Large intestine (tissue), 3 donors: ENCODE results near the gene FUT3. TPM values are rescaled to one million over a fixed set of nuclear protein-coding genes. Genes with fewer than 3 reads are reported as not detected.
"Not testable (repeated sequence)": the region's sequence is repeated elsewhere in the genome, so short reads cannot be mapped to it uniquely, and the experiment has no call there.

Experiments
- DNase-seq, 2 donors: peaks; one replicate each; pipeline versions ENCODE4 v3.0.0 to v3.0.0-alpha.2; 2013
- H3K27ac ChIP-seq: one replicate; pipeline ENCODE4 v1.5.1; 2013; ENCODE audit warnings: low read length
- H3K27me3 ChIP-seq: 2 replicates; pipeline ENCODE4 v1.6.1; 2013; ENCODE audit warnings: low read length; ENCODE audit not compliant: control insufficient read depth, insufficient read depth
- H3K36me3 ChIP-seq: 2 replicates; pipeline ENCODE4 v1.6.1; 2013; ENCODE audit warnings: low read length; ENCODE audit not compliant: control insufficient read depth, insufficient read depth
- H3K4me1 ChIP-seq: one replicate; pipeline ENCODE4 v1.6.1; 2013; ENCODE audit warnings: low read length; ENCODE audit not compliant: control insufficient read depth, insufficient read depth
- H3K4me3 ChIP-seq: one replicate; pipeline ENCODE4 v1.5.1; 2013; ENCODE audit warnings: low read length
- H3K9me3 ChIP-seq: one replicate; pipeline ENCODE4 v1.6.1; 2013; ENCODE audit warnings: mild to moderate bottlenecking, low read depth, low read length, moderate library complexity; ENCODE audit not compliant: control insufficient read depth
- WGBS: methylation state at CpG from one replicate; pipeline ENCODE4 v1.1.5; 2013; ENCODE audit warnings: low lambda C conversion rate; ENCODE audit not compliant: insufficient coverage; 5-methylcytosine and 5-hydroxymethylcytosine counted together
- polyA plus RNA-seq: library from polyadenylated mRNA; unstranded; fragments of 120-200 nt; gene quantifications from one replicate; pipeline ENCODE4 v1.2.1, GENCODE V29; 2013

Gene FUT3
- polyA plus RNA-seq, 1 donor = 1.0 TPM

GRCh38 chr19:5844456-5845433 is 6.5 kb downstream of the FUT3 start:
- no CpG with 5 or more reads among the region's 24 CpGs for WGBS
- no peaks in the 10 kb centered on the region for H3K36me3 ChIP-seq
- peaks cover 3% of the 10 kb centered on the region for H3K4me1 ChIP-seq
- H3K9me3 ChIP-seq = no peaks in the 10 kb centered on the region
- H3K4me3 ChIP-seq = no peak overlapping the region
- no peak for DNase-seq
- no peak overlapping the region for H3K27ac ChIP-seq
- no peaks in the 10 kb centered on the region for H3K27me3 ChIP-seq

- DNase-seq = no peak
- Histone ChIP-seq H3K27me3 (no peaks in the 10 kb centered on the region), H3K27ac (no peak overlapping the region), H3K9me3 (no peaks in the 10 kb centered on the region), H3K4me1 (peaks cover 10% of the 10 kb centered on the region), H3K36me3 (no peaks in the 10 kb centered on the region), H3K4me3 (no peak overlapping the region)
- no CpG with 5 or more reads among the region's 21 CpGs for WGBS
Measured at GRCh38 chr19:5843295-5843927, 7.8 kb downstream of the FUT3 start.

- no CpG with 5 or more reads among the region's 6 CpGs for WGBS
- H3K27ac ChIP-seq, DNase-seq: not testable (repeated sequence)
Measured at GRCh38 chr19:5841735-5842111, 9.5 kb downstream of the FUT3 start.

GRCh38 chr19:5839065-5840017 is 11.9 kb downstream of the FUT3 start, which contains the start of gene FUT6:
Gene FUT6, minus strand, starts transcription at chr19:5839702. Its CDS starts 7,135 bp downstream, at chr19:5832567.
- Histone ChIP-seq H3K36me3 (no peaks in the 10 kb centered on the region), H3K4me3 (no peak within 1 kb of the TSS), H3K27me3 (no peaks in the 10 kb centered on the region), H3K4me1 (peaks cover 15% of the 10 kb centered on the region), H3K27ac (no peak within 1 kb of the TSS), H3K9me3 (no peaks in the 10 kb centered on the region)
- WGBS = no CpG with 5 or more reads among the region's 9 CpGs
- DNase-seq = peak in 1 of 2 donors; percentile 60

More at GRCh38 chr19:5841735-5842111, 9.5 kb downstream of the FUT3 start:
- peaks cover 15% of the 10 kb centered on the region for H3K4me1 ChIP-seq
- H3K4me3 ChIP-seq, H3K27me3 ChIP-seq, H3K9me3 ChIP-seq, H3K36me3 ChIP-seq: not testable (repeated sequence)

GRCh38 chr19:5838353-5839064 is 12.7 kb downstream of the FUT3 start:
- no peaks in the 10 kb centered on the region for H3K36me3 ChIP-seq
- no peaks in the 10 kb centered on the region for H3K9me3 ChIP-seq
- no peaks in the 10 kb centered on the region for H3K27me3 ChIP-seq
- H3K4me3 ChIP-seq = no peak overlapping the region
- no peak for DNase-seq
- no peak overlapping the region for H3K27ac ChIP-seq
- peaks cover 15% of the 10 kb centered on the region for H3K4me1 ChIP-seq
- WGBS = no CpG with 5 or more reads among the region's 20 CpGs

- no peak overlapping the region for H3K27ac ChIP-seq
- H3K4me1 ChIP-seq = peaks cover 15% of the 10 kb centered on the region
- H3K27me3 ChIP-seq = no peaks in the 10 kb centered on the region
- no peaks in the 10 kb centered on the region for H3K9me3 ChIP-seq
- no peak overlapping the region for H3K4me3 ChIP-seq
- no peak for DNase-seq
- H3K36me3 ChIP-seq = no peaks in the 10 kb centered on the region
- no CpG with 5 or more reads among the region's 15 CpGs for WGBS
Measured at GRCh38 chr19:5837761-5838352, 13.4 kb downstream of the FUT3 start.

GRCh38 chr19:5832527-5833216 is 18.6 kb downstream of the FUT3 start:
- peaks cover 3% of the 10 kb centered on the region for H3K27me3 ChIP-seq
- no peaks in the 10 kb centered on the region for H3K36me3 ChIP-seq
- no peak overlapping the region for H3K27ac ChIP-seq
- no peak overlapping the region for H3K4me3 ChIP-seq
- DNase-seq = no peak
- H3K9me3 ChIP-seq = no peaks in the 10 kb centered on the region
- H3K4me1 ChIP-seq = peaks cover 15% of the 10 kb centered on the region
- WGBS = 80% methylated on average over 1 of the region's 6 CpGs

- Histone ChIP-seq H3K27ac (no peak overlapping the region), H3K4me3 (no peak overlapping the region), H3K9me3 (no peaks in the 10 kb centered on the region), H3K36me3 (no peaks in the 10 kb centered on the region), H3K4me1 (peaks cover 19% of the 10 kb centered on the region), H3K27me3 (peaks cover 3% of the 10 kb centered on the region)
- DNase-seq = no peak
- WGBS = no CpG with 5 or more reads among the region's 22 CpGs
Measured at GRCh38 chr19:5832061-5832460, 19.2 kb downstream of the FUT3 start.

- no peak overlapping the region for H3K4me3 ChIP-seq
Measured at GRCh38 chr19:5831159-5831558, 20.1 kb downstream of the FUT3 start.

More at GRCh38 chr19:5831159-5831558, 20.1 kb downstream of the FUT3 start:
- no peak for DNase-seq
- Histone ChIP-seq H3K27ac (no peak overlapping the region), H3K9me3 (no peaks in the 10 kb centered on the region), H3K27me3 (peaks cover 3% of the 10 kb centered on the region), H3K36me3 (no peaks in the 10 kb centered on the region), H3K4me1 (peaks cover 27% of the 10 kb centered on the region)
- WGBS = 100% methylated on average over 1 of the region's 9 CpGs
